GM19025 (cell line): ENCODE data around the gene TFDP2.

Experiments
- ATAC-seq: cut with Tn5 transposase; IDR thresholded peaks from one replicate; pipeline ENCODE4 v1.9.1; 2021; ENCODE audit warnings: mild to moderate bottlenecking, low read depth, moderate library complexity; ENCODE audit not compliant: unreplicated experiment

The TFDP2 gene

GRCh38 chr3:141894524-141895176 lies 254.7 kb downstream of the TFDP2 start:
- no peak for ATAC-seq
